GM21619 (cell line): ENCODE measurements around the gene DDX1.

Experiments used
- ATAC-seq: cut with Tn5 transposase; IDR thresholded peaks from one replicate; pipeline ENCODE4 v1.9.1; 2021; ENCODE audit not compliant: unreplicated experiment

Gene DDX1

DNA sequence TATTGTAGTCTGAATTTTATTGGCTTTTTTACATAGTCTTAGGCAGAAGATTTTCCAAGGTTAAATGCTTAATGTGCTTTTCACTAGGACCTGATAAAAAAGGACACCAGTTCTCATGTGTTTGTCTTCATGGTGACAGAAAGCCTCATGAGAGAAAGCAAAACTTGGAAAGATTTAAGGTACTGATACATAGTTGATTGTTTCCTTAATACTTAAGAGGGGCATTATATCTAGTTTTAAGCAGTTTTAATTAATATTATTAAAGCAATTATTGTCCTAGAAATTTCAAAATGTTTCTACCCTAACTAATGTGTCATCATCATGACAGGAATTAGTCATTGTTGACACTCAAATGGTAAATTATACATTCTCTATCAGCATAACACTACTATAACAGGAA is 35.3 kb downstream of the DDX1 start:
- ATAC-seq = no peak

DNA sequence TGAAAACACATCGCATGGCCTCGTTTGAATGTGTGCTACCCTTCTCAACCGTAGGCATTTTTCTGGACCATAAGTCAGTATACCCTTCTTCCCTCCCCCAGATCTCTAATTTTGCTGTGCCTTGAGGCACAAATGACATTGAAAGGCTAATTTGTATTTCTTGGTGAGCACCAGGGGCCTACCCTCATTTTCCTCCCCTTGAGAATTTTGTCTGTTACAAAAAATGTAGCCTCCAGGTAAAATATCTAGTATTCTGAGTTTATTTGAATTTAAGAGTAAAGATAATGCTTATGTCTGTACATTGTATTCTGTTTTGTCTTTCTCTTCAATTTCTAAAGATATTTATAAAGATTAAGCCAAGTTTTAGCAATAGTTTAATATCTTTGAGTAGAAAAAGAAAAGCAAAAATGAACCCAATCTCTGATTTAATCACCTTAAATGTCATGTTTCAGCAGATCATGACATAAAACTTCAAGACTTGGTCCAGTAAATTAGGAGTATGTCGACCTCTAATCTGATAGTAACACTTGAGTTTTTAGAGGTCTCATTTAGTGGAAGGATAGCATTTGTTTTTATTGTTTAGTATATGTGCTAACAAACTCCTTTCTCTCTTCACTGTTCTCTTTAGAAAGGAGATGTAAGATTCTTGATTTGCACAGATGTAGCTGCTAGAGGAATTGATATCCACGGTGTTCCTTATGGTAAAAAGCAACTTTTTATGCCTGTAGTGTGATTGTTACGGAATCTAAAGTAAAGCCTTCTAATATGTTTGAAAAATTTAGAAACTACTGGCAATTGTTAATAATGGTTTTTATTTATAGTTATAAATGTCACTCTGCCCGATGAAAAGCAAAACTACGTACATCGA is 36.4 kb downstream of the DDX1 start:
- ATAC-seq = no peak

DNA sequence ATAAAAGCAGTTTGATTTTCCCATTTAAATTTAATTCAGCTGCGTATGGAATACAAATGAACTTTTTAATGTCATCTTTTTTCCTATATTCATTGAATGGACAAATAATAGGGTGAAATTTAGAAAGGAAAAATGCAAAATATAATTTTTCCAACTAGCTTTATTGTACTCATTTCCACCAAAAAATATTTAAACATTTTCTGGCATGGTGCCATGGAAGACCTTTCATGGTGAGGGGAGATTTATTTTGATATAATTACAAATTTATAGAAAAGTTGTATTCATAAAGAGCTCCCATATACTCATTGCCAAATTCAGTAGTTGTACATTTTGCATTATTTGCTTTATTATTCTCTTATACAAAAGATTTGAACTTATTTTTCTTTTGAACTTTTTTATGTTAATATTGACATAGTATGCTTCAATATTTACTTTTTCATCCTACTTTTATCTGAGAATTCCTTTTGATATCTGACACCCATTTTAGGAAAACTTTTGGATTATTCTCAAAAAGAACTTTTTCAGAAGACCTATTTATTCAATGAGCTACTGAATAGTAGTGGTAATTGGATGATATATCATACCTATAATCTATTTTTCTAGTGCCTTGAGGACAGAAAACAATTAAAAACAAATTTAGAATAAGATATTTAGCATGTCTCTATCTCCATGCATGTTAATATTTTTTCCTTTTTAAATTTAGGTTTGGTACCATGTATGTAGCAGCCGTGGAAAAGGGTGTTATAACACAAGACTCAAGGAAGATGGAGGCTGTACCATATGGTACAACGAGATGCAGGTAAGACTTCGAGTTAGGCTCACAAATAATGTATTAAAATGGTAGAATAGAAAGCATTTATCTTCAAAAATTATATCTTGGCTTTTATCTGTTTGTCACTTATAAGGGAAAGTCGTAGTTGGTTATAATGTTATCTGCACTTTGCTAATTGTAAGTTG is 37.5 kb downstream of the DDX1 start:
- no peak for ATAC-seq

DNA sequence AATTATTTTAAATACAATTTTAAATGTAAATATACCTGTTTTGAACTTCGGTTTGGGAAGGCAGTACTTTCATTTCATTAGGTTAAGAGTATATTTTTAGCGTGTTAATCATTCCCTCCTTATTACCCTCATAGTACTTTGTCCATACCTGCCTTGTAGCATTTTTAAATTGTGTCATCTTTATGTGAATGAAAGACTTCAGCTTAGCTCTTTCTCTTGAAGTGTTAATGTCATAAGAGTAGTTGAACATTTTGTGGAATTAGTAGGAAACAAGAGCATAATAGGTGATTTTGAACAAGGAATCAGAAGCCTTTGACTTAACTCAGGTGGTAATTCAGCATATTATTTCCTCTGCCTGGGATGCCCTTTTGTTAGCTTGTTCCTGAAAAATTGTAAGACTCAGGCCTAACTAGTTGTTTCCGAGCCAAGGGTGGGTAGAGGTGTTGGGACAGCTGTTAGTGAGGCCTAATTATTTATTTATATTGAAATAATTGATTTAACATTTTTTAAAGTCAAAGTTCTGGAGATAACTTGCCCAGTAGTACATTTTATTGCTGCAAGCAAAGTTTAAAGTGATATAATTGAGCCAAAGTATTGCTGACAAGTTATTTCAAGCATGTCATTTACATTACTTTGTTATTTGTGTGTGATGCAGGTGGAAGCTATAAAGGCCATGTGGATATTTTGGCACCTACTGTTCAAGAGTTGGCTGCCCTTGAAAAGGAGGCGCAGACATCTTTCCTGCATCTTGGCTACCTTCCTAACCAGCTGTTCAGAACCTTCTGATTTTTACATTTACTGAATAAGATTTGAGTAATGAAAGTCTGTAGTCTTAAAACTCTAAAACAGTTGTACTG is 38.7 kb downstream of the DDX1 start:
- no peak for ATAC-seq

DNA sequence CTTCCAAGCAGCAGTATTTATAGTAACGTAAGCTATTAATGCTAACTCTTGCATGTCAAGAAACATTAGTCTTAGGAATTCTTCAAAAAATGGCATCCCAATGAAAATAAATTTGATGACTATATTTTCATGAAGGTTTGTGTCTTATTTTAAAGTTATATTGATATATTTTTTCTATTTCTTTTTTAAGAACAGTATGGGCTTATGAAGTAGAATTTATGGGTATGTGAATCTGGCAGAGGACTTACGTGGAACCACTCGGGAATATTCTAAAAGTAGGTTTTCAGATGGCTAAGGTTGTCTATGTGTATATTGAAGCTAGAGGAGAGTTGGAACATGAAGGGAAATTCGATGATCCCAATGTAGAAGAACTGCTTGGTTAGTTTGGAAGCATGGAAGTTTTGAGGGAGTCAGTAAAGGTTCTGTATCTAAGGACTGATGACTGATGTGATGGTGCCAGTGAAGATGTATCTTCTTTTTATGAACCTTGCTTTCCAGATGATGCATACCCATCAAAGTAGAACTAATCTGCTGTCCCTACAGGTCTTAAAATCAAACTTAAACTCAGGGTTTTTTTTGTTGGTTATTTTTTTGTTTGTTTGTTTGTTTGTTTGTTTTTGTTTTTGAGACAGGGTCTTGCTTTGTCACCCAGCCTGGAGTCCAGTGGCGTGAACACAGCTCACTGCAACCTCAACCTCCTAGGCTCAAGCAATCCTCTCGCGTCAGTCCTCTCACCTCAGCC is 39.5 kb downstream of the DDX1 start:
- ATAC-seq = no peak

DNA sequence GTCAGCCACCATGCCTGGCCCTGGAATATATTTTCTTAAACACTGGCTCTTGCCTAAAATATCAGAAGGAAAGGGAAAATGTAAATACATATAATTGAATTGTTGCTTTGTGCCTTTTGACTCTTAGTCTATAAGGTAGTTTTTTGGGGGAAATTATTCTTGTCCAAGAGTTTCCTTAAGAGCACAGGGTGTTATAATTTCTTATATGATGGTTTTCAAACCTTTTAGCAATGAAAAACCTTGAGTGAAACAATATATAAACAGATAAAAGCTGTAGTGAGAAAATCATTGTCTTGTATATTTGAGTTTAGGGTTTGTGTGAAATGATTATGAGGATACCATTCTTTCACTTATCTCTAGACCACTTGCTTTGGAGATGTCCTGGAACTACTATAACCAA is 40.2 kb downstream of the DDX1 start:
- no peak for ATAC-seq

DNA sequence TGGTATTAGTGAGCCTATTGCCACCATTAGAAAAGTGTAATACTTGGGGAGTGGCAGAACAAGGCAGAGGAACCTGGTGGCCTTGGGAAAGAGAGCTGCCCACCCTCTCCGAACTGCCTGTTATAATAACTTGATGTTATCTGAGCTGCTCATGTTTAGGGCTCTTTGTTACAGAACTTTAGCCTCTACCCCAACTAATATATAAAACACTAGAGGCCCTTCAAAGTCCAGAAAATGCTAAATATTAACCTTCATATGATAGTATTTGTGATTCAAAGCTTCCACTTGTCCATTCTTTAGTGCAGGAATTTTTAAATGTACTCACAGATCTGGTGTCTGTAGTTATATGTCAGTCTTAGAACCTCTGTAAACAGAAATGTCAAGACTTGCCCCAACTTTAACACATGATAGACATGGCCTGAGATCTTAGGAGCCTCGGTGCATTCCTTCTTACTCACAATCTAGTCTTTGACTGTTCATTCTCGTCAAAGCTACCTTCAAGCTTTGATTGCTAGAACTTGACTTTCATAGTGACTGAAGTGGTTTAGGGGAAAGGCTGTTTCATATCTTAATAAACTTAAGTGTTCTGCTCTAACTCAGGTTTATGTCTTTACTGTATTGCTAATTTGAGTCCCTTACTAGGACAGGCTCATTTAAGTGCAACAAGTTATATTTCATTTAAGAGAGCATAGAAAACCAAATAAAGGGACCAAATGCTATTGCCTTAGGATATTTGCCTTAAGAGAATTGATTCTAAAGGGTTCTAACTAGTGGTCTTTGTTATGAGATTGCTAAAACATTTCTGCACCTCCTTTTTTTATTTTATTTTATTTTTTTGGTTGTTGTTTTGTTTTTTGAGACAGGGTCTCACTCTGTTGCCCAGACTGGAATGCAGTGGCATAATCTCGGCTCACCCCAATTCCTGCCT is 41.6 kb downstream of the DDX1 start:
- ATAC-seq = no peak

DNA sequence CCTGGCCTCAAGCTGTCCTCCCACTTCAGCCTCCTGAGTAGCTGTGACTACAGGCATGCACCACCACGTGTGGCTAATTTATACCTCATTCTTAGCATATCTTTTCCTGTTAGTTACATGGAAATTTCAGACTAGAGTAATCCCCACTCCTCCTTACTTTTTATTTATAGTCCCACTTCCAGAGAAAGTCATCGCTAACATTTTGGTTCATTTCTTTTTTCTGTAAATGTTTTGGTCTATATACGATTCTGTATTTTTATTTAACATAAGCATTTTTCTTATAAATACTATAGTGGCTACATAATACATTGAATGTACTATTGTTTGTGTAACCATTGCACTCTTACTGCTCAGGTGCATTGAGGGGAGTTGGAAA is 42.3 kb downstream of the DDX1 start:
- ATAC-seq = no peak

DNA sequence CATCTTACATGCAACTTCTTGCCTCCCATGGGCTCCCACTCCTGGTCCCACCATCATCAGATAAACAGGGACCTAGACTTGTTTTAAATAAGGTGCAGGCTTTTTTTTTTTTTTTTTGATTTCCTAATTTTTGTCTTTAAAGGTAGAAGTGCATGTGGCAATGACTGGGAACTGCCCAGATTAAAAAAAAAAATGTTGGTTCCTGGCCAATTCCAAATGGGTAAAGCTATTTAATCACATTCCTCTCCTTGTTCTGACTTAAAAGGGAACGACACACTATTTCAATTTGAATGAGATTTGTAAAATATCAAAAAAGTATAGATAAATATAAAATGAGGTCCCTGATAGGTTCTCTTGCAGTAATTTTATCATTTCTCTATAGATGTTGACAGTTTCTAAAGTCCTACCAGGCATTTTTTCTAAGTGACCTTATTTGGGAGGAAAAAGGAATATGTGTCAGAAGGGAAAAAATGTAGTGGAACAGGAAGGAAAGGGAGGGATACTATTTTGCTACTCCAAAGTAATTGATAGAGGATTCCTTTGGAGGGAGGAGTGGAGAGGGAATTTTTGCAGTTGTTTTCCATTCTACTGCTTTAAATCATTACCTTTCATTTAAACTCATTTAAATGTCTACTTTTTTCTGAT is 43.3 kb downstream of the DDX1 start:
- no peak for ATAC-seq

DNA sequence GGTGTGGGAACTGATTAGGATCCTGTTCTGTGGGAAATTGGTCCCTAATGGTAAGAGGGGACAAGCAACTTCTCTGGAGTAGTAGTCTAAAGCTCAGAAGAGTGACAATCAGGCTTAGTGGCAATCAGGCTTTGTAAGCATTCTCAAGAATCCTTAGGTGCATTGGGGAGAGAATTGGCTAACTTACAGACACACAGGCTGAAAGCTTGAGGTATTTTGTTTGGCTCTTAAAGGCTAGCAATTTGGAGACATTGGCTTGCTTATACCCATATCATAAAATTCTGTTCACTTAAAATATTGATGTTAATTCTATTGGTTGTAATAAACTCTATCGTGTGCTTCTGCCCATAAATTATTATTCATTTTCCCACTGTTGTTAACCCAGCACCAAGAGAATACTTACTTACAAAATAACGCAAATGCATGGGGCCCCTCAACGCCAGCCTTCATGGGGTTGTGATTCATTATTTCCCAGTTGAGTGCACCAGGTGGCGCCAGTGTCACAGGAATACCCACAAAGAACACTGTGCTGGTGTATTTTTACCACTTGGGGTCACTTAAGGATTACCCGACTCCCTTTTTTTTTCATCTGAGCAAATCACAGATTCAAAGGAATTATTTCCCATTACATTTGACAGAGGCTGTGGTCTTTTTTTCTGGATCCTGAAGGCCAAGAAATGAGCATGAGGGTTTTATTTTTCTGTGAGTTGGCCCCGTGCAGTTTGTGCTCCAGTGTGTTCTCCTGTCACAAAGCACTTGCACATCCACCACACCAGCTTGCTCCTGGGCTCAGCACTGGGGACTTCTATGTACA is 45.5 kb downstream of the DDX1 start:
- ATAC-seq = peak; percentile 92

DNA sequence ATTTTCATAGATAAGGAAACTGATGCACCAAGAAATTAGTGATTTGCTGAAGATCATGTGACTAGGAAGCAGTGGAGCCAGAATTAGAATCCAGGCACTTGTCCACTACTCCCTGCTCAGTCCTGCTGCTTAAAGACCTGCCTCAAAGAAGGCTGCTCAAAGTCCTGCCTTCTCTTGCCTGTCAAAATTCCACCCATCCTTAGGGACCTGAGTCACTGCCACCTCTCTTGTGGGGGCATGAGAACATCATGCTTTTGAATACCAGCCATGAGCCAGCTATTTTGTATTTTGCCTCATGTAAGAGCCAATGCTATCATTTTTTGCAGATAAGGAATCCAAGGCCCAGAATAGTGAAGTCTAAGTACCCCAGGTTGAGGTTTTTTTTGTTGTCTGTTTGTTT is 47.1 kb downstream of the DDX1 start:
- ATAC-seq = no peak

DNA sequence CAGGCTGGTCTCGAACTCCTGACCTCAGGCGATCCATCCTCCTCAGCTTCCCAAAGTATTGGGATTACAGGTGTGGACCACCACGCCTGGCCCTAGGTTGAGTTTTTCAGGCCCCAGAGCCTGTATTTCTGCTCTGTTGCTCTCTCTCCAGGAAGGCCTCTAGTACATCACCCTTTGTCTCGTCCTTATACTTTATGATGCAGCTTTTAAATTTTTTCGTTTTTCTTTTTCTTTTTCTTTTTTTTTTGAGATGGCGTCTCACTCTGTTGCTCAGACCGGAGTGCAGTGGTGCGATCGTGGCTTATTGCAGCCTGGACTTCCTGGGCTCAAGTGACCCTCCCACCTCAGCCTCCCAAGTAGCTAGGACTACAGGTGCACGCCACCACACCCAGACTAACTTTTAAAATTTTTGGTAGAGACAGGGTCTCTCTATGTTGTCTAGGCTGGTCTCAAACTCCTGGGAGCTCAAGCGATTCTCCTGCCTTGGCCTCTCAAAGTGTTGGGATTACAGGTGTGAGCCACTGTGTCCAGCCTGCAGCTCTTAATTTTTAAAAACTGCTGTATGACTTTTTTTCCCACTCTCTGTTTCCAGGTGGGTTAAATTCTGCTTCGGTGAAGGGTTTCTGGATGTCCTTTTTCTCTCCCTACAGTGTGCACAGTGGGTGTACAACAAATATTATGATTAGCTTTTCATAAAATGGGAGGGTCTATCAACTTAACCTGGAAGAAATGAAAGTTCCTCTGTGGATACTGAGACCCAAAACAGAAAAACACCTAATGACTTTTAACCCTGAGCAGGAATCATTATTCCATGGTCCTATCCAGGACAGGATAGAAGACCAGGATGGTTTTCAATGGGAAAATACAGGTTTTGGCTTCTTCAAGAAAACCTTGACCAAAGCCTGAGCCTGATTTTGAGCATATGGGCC is 47.9 kb downstream of the DDX1 start:
- no peak for ATAC-seq

DNA sequence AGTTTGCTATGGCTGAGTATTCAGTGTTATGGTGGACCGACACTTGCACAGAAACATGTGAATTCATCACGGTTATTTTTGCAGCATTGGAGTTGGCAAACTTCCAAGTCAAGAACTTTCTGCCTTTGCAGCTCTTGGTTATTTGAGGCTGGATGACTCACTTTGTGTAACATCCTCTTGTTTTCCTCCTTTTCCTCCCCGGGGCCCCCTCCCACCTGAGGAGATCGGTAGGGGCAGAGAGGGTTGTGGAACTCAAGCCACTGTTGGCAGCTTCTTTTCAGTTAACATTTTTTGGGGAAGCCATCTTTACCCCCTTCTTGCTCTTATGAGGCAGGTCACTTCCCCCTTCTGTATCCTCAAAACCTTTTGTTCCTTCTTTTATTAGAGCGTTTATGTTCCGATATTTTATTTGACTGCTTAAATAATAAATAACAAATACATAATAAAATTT is 48.6 kb downstream of the DDX1 start:
- ATAC-seq = no peak

DNA sequence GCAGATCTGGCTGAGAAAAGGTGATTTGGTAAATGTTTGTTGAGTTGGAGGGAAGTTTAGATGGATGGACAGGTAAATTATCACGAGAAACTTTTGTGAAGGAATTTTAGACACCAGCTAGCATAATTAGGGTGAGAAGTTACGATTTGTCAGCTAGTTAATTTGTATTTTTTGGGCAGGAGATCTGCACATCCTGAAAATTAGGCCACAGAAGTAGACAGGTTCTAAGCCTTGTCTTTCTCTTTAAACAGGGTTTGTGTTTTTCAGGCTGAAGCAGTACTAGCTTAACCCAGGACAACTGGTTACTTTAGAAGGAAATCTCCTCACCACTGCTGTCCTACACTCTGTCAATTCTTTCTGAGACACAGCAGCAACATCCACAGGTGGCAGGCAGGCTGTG is 49.1 kb downstream of the DDX1 start:
- ATAC-seq = no peak

DNA sequence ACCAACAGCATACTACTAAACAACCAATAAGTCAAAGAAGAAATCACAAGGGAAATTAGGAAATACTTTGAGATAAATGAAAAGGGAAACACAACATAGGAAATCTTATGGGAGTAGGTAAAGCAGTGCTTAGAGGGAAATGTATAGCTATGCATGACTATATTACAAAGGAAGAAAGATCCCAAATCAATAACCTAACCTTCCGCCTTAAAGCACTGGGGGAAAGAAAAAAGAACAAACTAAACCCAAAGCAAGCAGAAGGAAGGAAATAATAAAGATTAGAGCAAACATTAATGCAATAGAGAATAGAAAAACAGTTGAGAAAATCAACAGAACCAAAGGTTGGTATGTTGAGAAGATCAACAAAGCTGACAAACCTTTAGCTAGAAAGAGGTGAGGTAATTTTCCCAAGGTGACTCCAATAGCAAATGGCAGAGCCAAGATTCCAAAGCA is 49.9 kb downstream of the DDX1 start:
- ATAC-seq = no peak

DNA sequence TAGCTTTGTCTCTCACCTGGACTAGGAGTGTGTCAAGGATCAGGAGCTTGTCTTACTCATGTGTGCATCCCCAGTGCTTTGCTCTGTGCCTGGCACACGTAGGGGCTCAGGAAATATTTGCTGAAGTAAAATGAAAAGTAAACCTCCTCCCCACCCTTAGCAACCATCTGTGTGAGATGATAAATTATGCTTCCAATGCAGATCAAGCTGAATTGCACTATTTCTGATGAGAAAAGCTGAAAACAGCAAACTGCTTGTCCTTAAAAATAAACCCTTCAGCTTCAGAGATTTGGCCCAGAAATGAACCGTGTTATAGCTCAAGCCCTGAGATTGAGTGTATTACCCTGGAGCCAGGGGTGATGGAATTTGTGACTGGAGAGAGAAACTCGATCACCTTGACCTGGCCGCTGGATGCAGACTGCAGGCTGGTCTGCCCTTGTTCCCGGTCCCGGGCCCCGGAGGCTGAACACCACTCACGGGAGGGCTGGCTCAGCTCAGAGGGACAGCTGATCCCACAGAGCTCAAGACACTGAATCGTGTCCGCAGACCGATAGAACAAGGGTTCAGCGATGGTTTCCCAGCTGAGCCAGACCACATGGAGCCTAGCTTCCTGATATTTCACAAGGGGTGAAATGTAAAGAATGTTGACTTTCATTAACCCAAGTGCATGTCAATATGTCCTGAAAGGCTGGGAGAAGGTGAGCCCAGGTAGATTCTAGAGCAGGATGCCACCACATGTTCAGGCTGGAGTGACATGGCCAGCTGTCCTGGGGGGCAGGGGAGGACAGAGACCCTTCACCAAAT is 50.5 kb downstream of the DDX1 start:
- ATAC-seq = no peak
